ENCODE measurements around the gene EPSTI1.
A peak's percentile ranks its signal among the peaks of the same experiment; 100 is the strongest.

EPSTI1 gene

GRCh38 chr13:42976066-42976465 lies 16.0 kb downstream of the EPSTI1 start:
- Histone ChIP-seq H3K27me3 (ENCODE audit: control insufficient read depth in 5 of 5, insufficient read depth in 4 of 5, low read length in 5 of 5) (no peaks in the 10 kb centered on the region), H3K9me3 (ENCODE audit: control insufficient read depth in 5 of 5, low read length in 5 of 5) (peaks cover 2 to 6% (median 3%) of the 10 kb centered on the region in 5 donors), H3K27ac (ENCODE audit: low read depth, low read length) (no peak overlapping the region), H3K36me3 (ENCODE audit: control insufficient read depth in 5 of 5, insufficient read depth in 5 of 5, low read length in 5 of 5) (peaks cover 0 to 3% (median 0%) of the 10 kb centered on the region in 5 donors), H3K9ac (ENCODE audit: low read length in 5 of 5) (no peak overlapping the region), H3K4me3 (ENCODE audit: low read depth in 1 of 5, low read length in 5 of 5) (peak overlapping the region in 1 of 5 donors; percentile 7), H3K4me1 (ENCODE audit: control insufficient read depth in 5 of 5, insufficient read depth in 5 of 5, low read length in 5 of 5) (peaks cover 0 to 17% (median 12%) of the 10 kb centered on the region in 5 donors)

GRCh38 chr13:42973581-42973980 lies 18.5 kb downstream of the EPSTI1 start:
- peaks cover 0 to 3% (median 2%) of the 10 kb centered on the region in 5 donors for H3K36me3 ChIP-seq (ENCODE audit: control insufficient read depth in 5 of 5, insufficient read depth in 5 of 5, low read length in 5 of 5)
- H3K9me3 ChIP-seq (ENCODE audit: control insufficient read depth in 5 of 5, low read length in 5 of 5), result peaks cover 2 to 6% (median 3%) of the 10 kb centered on the region in 5 donors
- H3K27ac ChIP-seq (ENCODE audit: low read depth, low read length), result no peak overlapping the region
- peaks cover 2 to 27% (median 23%) of the 10 kb centered on the region in 5 donors for H3K4me1 ChIP-seq (ENCODE audit: control insufficient read depth in 5 of 5, insufficient read depth in 5 of 5, low read length in 5 of 5)
- no peak overlapping the region for H3K4me3 ChIP-seq (ENCODE audit: low read depth in 1 of 5, low read length in 5 of 5)
- no peaks in the 10 kb centered on the region for H3K27me3 ChIP-seq (ENCODE audit: control insufficient read depth in 5 of 5, insufficient read depth in 4 of 5, low read length in 5 of 5)
- H3K9ac ChIP-seq (ENCODE audit: low read length in 5 of 5), result no peak overlapping the region

GRCh38 chr13:42971691-42972347 lies 20.2 kb downstream of the EPSTI1 start:
- Histone ChIP-seq H3K27me3 (ENCODE audit: control insufficient read depth in 5 of 5, insufficient read depth in 4 of 5, low read length in 5 of 5) (no peaks in the 10 kb centered on the region), H3K4me1 (ENCODE audit: control insufficient read depth in 5 of 5, insufficient read depth in 5 of 5, low read length in 5 of 5) (peaks cover 2 to 27% (median 23%) of the 10 kb centered on the region in 5 donors), H3K4me3 (ENCODE audit: low read depth in 1 of 5, low read length in 5 of 5) (no peak overlapping the region), H3K36me3 (ENCODE audit: control insufficient read depth in 5 of 5, insufficient read depth in 5 of 5, low read length in 5 of 5) (peaks cover 0 to 7% (median 0%) of the 10 kb centered on the region in 5 donors), H3K27ac (ENCODE audit: low read depth, low read length) (no peak overlapping the region), H3K9ac (ENCODE audit: low read length in 5 of 5) (no peak overlapping the region), H3K9me3 (ENCODE audit: control insufficient read depth in 5 of 5, low read length in 5 of 5) (no peaks in the 10 kb centered on the region)

GRCh38 chr13:42970824-42971690 lies 21.0 kb downstream of the EPSTI1 start:
- H3K9ac ChIP-seq (ENCODE audit: low read length in 5 of 5), result no peak overlapping the region
- H3K27ac ChIP-seq (ENCODE audit: low read depth, low read length), result no peak overlapping the region

GRCh38 chr13:42969565-42970172 lies 22.4 kb downstream of the EPSTI1 start:
- no peak overlapping the region for H3K9ac ChIP-seq (ENCODE audit: low read length in 5 of 5)

More at GRCh38 chr13:42970824-42971690, 21.0 kb downstream of the EPSTI1 start:
- peaks cover 0 to 7% (median 0%) of the 10 kb centered on the region in 5 donors for H3K36me3 ChIP-seq (ENCODE audit: control insufficient read depth in 5 of 5, insufficient read depth in 5 of 5, low read length in 5 of 5)
- H3K4me3 ChIP-seq (ENCODE audit: low read depth in 1 of 5, low read length in 5 of 5), result no peak overlapping the region
- no peaks in the 10 kb centered on the region for H3K9me3 ChIP-seq (ENCODE audit: control insufficient read depth in 5 of 5, low read length in 5 of 5)
- H3K27me3 ChIP-seq (ENCODE audit: control insufficient read depth in 5 of 5, insufficient read depth in 4 of 5, low read length in 5 of 5), result no peaks in the 10 kb centered on the region
- H3K4me1 ChIP-seq (ENCODE audit: control insufficient read depth in 5 of 5, insufficient read depth in 5 of 5, low read length in 5 of 5), result peaks cover 2 to 27% (median 23%) of the 10 kb centered on the region in 5 donors

GRCh38 chr13:42968906-42969305 lies 23.1 kb downstream of the EPSTI1 start:
- peaks cover 2 to 40% (median 27%) of the 10 kb centered on the region in 5 donors for H3K4me1 ChIP-seq (ENCODE audit: control insufficient read depth in 5 of 5, insufficient read depth in 5 of 5, low read length in 5 of 5)
- no peaks in the 10 kb centered on the region for H3K9me3 ChIP-seq (ENCODE audit: control insufficient read depth in 5 of 5, low read length in 5 of 5)
- no peak overlapping the region for H3K4me3 ChIP-seq (ENCODE audit: low read depth in 1 of 5, low read length in 5 of 5)
- no peak overlapping the region for H3K27ac ChIP-seq (ENCODE audit: low read depth, low read length)
- H3K27me3 ChIP-seq (ENCODE audit: control insufficient read depth in 5 of 5, insufficient read depth in 4 of 5, low read length in 5 of 5), result no peaks in the 10 kb centered on the region
- H3K9ac ChIP-seq (ENCODE audit: low read length in 5 of 5), result no peak overlapping the region
- H3K36me3 ChIP-seq (ENCODE audit: control insufficient read depth in 5 of 5, insufficient read depth in 5 of 5, low read length in 5 of 5), result peaks cover 0 to 9% (median under 1%) of the 10 kb centered on the region in 5 donors

More at GRCh38 chr13:42969565-42970172, 22.4 kb downstream of the EPSTI1 start:
- Histone ChIP-seq H3K36me3 (ENCODE audit: control insufficient read depth in 5 of 5, insufficient read depth in 5 of 5, low read length in 5 of 5) (peaks cover 0 to 9% (median 0%) of the 10 kb centered on the region in 5 donors), H3K9me3 (ENCODE audit: control insufficient read depth in 5 of 5, low read length in 5 of 5) (no peaks in the 10 kb centered on the region), H3K27me3 (ENCODE audit: control insufficient read depth in 5 of 5, insufficient read depth in 4 of 5, low read length in 5 of 5) (no peaks in the 10 kb centered on the region), H3K4me3 (ENCODE audit: low read depth in 1 of 5, low read length in 5 of 5) (no peak overlapping the region), H3K4me1 (ENCODE audit: control insufficient read depth in 5 of 5, insufficient read depth in 5 of 5, low read length in 5 of 5) (peaks cover 2 to 34% (median 27%) of the 10 kb centered on the region in 5 donors), H3K27ac (ENCODE audit: low read depth, low read length) (no peak overlapping the region)

- H3K27me3 ChIP-seq (ENCODE audit: control insufficient read depth in 5 of 5, insufficient read depth in 4 of 5, low read length in 5 of 5), result no peaks in the 10 kb centered on the region
- H3K4me3 ChIP-seq (ENCODE audit: low read depth in 1 of 5, low read length in 5 of 5), result no peak overlapping the region
- H3K9ac ChIP-seq (ENCODE audit: low read length in 5 of 5), result no peak overlapping the region
- peaks cover 2 to 44% (median 27%) of the 10 kb centered on the region in 5 donors for H3K4me1 ChIP-seq (ENCODE audit: control insufficient read depth in 5 of 5, insufficient read depth in 5 of 5, low read length in 5 of 5)
- H3K36me3 ChIP-seq (ENCODE audit: control insufficient read depth in 5 of 5, insufficient read depth in 5 of 5, low read length in 5 of 5), result peaks cover 2 to 15% (median 4%) of the 10 kb centered on the region in 5 donors
- no peaks in the 10 kb centered on the region for H3K9me3 ChIP-seq (ENCODE audit: control insufficient read depth in 5 of 5, low read length in 5 of 5)
- H3K27ac ChIP-seq (ENCODE audit: low read depth, low read length), result no peak overlapping the region
These were observed 24.4 kb downstream of the EPSTI1 start for GRCh38 chr13:42967660-42968059.

GRCh38 chr13:42965281-42965680 lies 26.8 kb downstream of the EPSTI1 start:
- peaks cover 2 to 24% (median 12%) of the 10 kb centered on the region in 5 donors for H3K4me1 ChIP-seq (ENCODE audit: control insufficient read depth in 5 of 5, insufficient read depth in 5 of 5, low read length in 5 of 5)
- no peak overlapping the region for H3K9ac ChIP-seq (ENCODE audit: low read length in 5 of 5)
- no peak overlapping the region for H3K4me3 ChIP-seq (ENCODE audit: low read depth in 1 of 5, low read length in 5 of 5)
- peaks cover 9 to 34% (median 23%) of the 10 kb centered on the region in 5 donors for H3K36me3 ChIP-seq (ENCODE audit: control insufficient read depth in 5 of 5, insufficient read depth in 5 of 5, low read length in 5 of 5)
- H3K27ac ChIP-seq (ENCODE audit: low read depth, low read length), result no peak overlapping the region
- H3K9me3 ChIP-seq (ENCODE audit: control insufficient read depth in 5 of 5, low read length in 5 of 5), result no peaks in the 10 kb centered on the region
- H3K27me3 ChIP-seq (ENCODE audit: control insufficient read depth in 5 of 5, insufficient read depth in 4 of 5, low read length in 5 of 5), result no peaks in the 10 kb centered on the region

GRCh38 chr13:42964761-42965161 lies 27.3 kb downstream of the EPSTI1 start:
- H3K27ac ChIP-seq (ENCODE audit: low read depth, low read length), result no peak overlapping the region

More at GRCh38 chr13:42964761-42965161, 27.3 kb downstream of the EPSTI1 start:
- Histone ChIP-seq H3K9ac (ENCODE audit: low read length in 5 of 5) (no peak overlapping the region), H3K27me3 (ENCODE audit: control insufficient read depth in 5 of 5, insufficient read depth in 4 of 5, low read length in 5 of 5) (no peaks in the 10 kb centered on the region), H3K9me3 (ENCODE audit: control insufficient read depth in 5 of 5, low read length in 5 of 5) (no peaks in the 10 kb centered on the region), H3K4me3 (ENCODE audit: low read depth in 1 of 5, low read length in 5 of 5) (no peak overlapping the region), H3K4me1 (ENCODE audit: control insufficient read depth in 5 of 5, insufficient read depth in 5 of 5, low read length in 5 of 5) (peaks cover under 1 to 21% (median 8%) of the 10 kb centered on the region in 5 donors), H3K36me3 (ENCODE audit: control insufficient read depth in 5 of 5, insufficient read depth in 5 of 5, low read length in 5 of 5) (peaks cover 10 to 34% (median 23%) of the 10 kb centered on the region in 5 donors)
